ENCODE results near the gene VWF.
"Not testable (repeated sequence)": the region's sequence is repeated elsewhere in the genome, so short reads cannot be mapped to it uniquely, and the experiment has no call there.

GRCh38 chr12:6102021-6102420 is 22.4 kb downstream of the VWF start:
- TF ChIP-seq POLR2A, CTCF (IDR thresholded peaks at IDR 0.05): not testable (repeated sequence)

Measured in right lobe of liver (tissue), 4 donors.